SH-SY5Y (cell line): ENCODE measurements around the gene ELMOD1.

ENCODE experiments used
- GATA2 ChIP-seq: IDR thresholded peaks from 2 replicates; pipeline ENCODE4 v1.6.1; 2011; ENCODE audit warnings: mild to moderate bottlenecking, low read depth, low read length
- GATA3 ChIP-seq: IDR thresholded peaks from 2 replicates; pipeline ENCODE4 v1.6.1; 2011; ENCODE audit warnings: low read depth, mild to moderate bottlenecking, low read length, moderate library complexity

DNA sequence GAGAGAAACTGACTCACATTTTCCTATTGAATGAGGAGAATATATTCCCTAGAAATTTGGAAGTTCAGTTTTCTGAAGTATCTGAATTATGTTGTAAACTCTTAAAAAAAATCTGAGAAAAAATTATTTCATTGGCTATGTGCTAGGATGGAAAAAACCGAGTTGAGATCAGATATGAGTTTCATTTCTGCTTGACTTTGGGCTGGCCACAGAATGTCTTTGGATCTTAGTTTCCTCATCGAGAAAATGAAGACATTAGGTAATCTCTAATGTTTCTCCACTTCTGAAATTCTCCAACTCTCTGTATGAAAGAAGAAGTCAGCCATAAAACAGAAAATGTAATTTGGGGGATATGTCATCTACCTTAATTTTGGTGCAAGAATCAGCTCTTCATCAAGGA lies 92.1 kb downstream of the ELMOD1 start:
- TF ChIP-seq GATA2 (no peak), GATA3 (no peak)
